Effector CD4-positive, alpha-beta T cell (primary cell): Measurements from ENCODE around the gene OPHN1.
"Not testable (repeated sequence)": the region's sequence is repeated elsewhere in the genome, so short reads cannot be mapped to it uniquely, and the experiment has no call there.

Experiments
- DNase-seq: peaks from one replicate; pipeline ENCODE4 v3.0.0-alpha.2; 2020

Gene OPHN1

DNA sequence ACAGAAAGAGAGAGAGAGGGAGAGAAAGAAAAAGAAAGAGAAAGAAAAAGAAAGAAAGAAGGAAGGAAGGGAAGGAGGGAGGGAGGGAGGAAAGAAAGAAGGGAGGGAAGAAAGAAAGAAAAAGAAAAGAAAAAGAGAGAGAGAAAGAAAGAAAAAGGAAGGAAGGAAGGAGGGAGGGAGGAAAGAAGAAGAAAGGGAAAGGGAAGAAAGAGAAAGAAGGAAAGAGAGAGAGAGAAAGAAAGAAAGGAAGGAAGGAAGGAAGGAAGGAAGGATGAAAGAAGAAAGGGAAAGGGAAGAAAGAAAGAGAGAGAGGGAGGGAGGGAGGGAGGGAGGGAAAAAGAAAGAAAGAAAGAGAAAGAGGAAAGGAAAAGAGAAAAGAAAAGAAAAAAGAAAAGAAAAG, 10.8 kb downstream of the OPHN1 start:
- no peak for DNase-seq

DNA sequence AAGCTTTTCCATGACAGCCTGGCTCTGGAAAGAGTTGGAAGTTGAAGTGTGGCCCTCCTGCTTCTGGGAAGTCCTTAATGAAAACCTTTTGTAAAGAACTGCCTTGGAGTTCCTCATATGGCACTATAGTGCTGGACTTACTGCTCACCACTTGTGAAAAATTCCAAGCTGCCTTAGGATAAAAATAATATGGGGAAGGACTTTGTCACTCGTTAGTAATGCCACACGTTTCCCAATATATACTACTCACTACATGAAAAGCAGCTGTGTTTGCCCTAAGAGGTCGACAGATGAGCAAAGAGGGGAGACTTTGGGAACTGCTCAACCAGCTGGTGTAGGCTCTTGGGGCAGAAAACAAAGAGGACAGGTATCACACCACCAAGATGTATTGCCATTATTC, 11.7 kb downstream of the OPHN1 start:
- DNase-seq: no peak

DNA sequence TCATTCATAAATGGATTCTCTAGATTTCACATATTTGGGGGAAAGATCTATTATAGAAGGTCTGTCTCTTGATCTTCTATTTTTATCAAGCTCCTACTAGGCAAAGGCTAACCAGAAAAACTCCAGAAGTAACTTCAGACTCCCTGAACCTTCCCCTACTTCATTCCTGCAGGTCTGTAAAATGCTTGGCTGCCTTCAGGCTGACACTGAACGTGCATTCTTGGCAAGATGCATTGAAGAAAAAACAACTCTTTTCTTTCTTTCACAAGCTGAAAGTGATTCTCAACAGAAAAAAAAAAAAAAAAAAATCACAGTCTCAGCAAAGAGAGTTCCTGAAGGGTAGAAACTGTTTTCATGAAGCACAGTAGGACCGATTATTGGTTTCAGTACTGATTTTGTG, 12.7 kb downstream of the OPHN1 start:
- DNase-seq: no peak

DNA sequence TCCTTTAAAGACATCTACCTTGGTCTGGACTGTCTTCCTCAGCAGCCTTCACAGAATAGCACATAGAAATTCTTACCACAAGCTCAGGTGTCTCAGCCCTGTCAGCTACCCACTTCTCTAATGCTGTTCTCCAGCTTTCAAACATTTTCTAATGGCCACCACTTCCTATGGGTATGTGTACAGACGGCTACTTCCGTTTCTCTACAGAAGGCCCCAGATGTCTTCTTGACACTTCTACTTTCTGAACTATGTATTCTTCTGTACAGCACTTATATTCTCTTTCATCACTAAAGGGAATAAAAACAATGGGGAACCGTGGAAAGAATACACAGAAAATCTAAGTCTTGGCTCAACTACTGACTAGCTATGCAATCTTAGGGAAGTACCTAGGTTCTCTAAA, 13.3 kb downstream of the OPHN1 start:
- no peak for DNase-seq

DNA sequence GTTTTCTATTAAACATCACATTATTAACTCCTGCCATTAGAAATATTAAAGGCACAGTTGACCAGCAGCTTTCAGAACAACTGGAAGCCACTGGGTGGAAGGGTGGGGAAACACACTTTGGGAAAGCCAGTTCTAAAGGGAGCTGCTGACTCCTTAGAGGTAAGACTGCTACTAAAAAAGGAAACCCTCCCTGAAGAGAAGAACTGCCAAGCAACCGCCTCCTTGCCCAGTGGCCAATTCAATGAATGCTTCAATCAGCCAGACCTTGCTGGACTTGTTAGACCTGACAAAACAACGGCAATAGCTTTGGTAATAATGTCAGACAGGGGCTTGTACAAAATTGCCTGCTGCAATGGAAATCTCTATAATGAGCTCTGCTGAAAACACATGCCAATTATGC, 15.6 kb downstream of the OPHN1 start:
- DNase-seq: no peak

DNA sequence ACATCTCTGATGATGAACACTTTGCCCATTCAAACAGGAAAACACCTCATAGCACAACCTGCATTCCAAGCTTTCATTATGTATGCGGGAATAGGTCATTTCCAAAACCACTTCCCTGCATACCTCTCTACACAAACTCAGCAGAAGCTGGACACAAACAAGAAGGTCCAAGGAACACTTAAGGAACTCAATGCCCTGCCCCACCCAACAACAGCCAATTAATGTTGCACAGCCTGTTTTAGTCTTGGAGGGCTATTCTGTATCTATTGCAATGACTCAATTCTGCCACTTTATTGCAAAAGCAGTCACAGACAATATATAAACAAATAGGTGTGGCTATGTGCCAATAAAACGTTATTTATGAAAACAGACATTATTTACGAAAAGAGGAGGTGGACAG, 16.7 kb downstream of the OPHN1 start:
- no peak for DNase-seq

DNA sequence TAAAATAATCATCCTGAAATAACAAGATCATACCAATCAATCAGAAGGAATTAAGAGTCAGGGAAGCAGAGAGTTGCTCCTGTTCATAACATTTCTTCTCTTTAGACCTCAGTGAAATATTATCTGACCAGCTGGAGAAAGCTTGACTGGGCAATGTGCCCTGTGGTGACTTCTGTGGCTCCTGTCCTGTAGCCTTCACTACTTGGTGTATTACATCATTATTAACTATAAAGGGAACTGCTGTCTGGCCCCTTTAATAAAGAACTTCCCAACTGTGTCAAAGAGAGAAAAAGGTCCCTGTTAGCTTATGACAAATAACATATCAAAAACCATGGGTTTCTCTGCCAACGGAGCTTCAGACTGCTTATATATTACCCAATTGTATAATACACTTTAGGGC, 18.0 kb downstream of the OPHN1 start:
- DNase-seq: no peak

DNA sequence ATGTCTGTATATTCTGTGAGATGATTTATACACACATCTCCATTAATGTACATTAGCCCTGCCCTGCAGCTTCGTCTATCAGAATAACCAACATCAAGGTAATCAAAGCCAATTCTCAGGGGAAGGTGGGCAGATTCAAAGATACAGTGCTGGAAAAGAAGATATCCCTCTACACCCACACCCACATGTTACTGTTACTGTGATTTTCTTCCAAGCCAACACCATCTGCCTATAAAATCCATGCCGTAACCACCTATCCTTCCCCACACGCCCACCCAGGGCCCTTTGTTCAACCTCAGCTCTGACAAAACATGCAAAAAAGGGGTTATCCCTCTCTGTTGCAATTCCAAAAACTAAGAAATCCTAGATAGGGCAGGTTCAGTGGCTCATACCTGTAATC, 20.0 kb downstream of the OPHN1 start:
- no peak for DNase-seq

DNA sequence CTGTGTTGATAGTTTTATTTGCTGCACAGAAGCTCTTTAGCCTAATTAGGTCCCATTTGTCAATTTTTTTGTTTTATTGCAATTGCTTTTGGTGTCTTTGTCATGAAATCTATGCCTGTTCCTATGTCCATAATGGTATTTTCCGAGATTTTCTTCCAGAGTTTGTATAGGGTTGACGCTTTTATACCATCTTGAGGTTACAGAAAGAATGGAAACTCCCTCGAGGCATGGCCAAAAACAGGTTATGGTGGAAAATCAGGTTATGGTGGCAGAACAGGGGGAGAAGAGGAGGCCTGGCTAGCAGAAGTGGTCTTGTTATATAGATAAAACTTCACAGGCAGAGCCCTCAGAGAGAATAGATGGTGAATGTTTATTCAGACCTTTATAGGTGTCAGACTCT, 21.6 kb downstream of the OPHN1 start:
- DNase-seq: no peak

DNA sequence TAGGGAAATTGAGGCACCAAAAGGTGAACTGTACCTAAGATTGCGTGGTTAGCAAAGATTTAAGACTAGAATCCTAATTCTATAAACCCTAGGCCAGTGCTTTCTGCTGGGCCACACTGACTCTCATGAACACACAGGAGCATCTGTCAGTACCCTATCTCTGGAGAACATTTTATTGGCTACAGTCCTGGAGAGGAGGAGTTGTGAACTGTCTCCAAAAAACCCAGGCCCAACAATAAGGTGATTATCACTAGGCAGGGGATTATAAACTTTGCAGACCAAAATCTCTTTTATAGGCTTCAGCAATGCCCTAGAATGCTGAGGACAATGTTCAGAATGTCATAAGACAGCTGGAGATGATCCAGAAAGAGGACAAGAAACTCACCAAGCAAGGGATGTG, 24.1 kb downstream of the OPHN1 start:
- DNase-seq: no peak

DNA sequence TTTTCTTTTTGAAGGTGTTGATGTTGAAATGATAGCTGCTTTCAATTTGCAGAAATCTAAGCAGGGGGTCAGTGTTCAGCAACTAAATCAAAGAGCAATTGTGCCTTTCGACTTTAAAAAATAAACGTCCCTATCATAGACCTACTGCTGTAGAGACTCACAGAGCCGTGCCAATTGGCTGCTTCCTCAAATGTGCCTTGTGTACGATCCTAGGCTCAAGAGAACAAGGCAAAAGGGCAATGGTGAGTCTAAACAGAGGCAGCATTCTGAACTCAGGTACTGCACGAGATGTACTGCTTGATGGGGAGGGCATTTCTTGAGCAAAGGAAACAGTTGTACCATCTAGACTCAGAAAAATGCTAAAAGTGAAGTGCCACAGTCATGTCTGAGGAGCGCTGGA, 29.8 kb downstream of the OPHN1 start:
- no peak for DNase-seq

DNA sequence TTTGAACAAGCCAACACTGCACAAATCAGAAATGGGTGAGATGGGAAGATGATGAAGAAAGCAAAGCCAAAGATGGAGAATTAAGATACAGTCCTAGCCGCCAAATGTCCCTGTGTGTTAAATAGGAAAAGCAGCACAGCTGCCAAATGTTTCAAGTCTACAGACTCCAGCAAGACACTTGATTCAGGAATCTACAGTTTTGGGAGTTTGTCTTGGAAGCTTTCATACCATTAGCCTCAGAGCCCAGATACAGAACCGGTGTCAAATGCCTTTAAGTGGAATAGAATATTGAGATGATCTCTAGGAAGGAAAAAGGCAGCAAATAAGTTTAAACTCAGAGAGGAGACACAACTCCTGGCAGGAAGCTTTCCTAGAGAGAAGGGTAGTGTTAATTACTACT, 30.3 kb downstream of the OPHN1 start:
- DNase-seq: no peak

DNA sequence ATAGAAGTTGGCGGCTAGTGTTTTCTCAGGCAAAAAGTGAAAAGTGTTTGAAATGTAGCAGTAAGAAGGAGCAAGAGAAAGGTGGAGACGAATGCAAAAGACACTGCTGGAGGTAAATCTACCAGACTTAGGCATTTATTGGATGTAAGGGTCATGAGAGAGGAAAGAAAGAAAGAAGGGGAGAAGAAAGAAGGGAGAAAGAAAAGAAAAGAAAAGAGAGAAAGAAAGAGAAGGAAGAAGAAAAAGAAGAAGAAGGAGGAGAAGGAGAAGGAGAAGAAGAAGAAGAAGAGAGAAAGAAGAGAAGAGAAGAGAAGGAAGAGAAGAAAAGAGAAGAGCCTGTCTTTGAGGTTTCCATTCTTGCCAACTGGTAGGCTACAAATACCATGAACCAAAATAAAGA, 31.2 kb downstream of the OPHN1 start:
- DNase-seq: no peak

DNA sequence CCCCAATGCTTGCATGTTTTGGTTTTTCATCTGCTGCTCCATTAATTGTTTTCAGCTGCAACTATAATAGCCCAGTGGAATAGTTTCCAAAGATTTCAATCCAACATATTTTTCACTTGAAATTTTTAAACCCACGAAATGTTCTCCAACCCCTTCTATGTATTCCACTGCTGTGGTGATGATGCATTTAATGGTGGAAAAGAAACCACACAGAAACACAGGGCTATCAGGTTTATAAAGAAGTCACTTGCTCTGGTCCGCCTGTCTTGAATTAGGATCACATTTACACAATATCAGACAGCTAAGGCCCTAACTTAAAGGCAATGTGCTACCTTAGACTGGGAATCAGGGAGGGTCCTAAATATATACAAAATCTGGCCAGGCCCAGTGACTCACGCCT, 35.0 kb downstream of the OPHN1 start:
- no peak for DNase-seq

DNA sequence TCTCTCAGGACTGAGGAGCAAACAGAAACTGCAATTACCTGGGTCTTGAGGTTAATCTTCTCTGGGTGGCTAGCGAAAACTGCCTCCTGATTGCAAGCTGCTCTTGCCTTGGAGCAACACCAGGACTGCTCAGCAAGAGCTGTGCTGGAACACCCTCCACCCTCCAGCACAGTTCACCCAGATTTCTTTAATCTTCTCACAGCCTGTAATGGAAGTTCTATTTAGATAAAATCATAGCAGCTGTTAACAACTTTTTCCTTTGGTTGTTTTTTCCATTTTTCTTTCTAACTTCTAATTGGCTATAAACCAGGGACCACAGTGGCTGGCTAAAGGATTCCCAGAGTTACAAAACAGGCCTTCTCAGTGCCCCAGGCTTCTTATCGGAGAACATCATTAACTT, 36.3 kb downstream of the OPHN1 start:
- no peak for DNase-seq

DNA sequence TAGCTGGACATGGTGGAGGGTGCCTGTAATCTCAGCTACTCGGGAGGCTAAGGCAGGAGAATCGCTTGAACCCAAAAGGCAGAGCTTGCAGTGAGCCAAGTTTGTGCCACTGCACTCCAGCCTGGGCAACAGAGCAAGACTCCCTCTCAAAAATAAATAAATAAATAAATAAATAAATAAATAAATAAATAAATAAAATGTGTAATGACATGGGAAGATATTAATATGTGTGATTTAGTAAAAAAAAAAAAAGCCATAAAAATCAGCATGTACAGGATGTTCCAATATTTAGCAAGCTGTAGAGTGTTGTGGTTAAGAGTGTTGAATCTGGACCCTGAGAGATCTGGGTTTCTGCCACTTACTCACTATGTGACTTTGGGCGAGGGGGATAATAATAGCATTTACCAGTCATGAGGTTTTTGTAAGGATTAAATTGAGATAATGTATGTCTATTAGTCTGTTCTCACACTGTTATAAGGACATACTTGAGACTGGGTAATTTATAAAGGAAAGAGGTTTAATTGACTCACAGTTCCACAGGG, 43.8 kb downstream of the OPHN1 start:
- DNase-seq: not testable (repeated sequence)

DNA sequence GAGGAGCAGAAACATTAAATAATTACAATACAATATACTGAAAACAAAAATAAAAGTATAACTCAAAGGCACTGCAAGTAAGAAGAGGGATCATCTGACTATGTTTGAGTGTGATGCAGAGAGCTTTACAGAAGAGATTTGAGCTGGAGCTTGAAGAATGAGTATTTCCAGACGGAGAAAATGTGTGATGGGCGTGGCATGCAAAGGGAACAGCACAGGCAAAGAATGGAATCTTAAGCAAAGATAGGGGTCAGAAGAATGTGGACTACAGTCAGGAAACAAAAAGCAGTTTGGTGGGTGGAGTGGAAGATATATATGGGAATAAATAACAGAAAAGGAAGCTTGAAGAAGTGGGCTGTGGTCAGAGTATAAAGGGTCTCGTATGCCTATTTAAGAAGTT, 45.5 kb downstream of the OPHN1 start:
- no peak for DNase-seq

DNA sequence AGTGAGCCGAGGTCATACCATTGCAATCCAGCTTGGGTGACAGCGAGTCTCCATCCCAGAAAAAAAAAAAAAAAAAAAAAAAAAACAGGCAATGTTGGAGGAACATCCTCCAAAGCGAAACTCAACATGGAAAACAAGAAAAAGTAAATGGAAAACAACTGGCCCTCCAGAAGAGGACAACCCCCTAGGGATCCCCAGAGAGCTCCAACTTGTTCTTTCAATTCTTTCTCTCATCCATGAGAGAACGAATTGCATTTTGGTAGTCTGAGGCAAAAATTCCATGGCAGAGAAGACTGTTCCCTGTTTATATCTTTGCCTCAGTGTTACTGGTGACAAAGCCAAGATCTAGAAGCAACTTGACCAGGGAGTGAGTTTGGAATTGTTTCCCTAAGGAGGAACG, 49.8 kb downstream of the OPHN1 start:
- DNase-seq: no peak

DNA sequence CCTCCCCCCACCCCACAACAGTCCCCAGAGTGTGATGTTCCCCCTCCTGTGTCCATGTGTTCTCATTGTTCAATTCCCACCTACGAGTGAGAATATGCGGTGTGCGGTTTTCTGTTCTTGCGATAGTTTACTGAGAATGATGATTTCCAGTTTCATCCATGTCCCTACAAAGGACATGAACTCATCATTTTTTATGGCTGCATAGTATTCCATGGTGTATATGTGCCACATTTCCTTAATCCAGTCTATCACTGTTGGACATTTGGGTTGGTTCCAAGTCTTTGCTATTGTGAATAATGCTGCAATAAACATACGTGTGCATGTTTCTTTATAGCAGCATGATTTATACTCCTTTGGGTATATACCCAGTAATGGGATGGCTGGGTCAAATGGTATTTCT, 55.7 kb downstream of the OPHN1 start:
- not testable (repeated sequence) for DNase-seq

DNA sequence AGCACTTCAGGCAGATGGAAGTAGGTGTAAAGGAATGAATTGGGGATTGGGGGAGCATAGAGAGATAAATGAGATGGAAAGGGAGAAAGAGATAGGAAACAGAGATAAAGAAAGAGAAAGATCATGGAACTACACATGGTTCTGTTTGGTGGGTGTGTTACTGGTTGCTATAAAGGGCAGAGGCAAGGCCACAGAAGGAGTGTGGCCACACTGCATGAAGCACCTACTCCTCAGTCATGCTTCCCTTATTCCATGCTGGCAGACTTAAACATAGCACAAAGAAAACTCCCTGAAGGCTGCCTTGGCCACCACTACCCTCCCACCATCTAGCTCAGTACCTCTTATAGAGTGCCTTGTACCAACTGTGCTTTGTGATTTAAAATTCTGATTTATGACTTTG, 56.9 kb downstream of the OPHN1 start:
- no peak for DNase-seq

DNA sequence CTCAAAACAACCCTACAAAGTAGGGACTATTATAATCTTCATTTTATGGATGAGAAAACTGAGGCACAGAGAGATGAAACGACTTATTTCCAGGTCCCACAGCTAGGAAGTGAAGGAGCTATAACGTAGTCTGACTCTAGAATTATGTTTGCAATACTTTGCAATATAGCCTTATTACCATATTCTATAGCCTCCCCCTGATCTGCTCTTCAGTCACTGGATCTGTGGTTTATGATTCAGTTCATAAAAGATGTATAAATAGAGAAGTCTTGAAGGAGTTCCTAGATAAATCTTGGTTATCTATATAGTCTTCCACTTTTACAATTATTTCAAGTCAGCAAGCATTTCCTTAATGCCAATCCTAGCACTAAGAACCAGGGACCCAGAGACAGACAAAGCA, 57.5 kb downstream of the OPHN1 start:
- no peak for DNase-seq

DNA sequence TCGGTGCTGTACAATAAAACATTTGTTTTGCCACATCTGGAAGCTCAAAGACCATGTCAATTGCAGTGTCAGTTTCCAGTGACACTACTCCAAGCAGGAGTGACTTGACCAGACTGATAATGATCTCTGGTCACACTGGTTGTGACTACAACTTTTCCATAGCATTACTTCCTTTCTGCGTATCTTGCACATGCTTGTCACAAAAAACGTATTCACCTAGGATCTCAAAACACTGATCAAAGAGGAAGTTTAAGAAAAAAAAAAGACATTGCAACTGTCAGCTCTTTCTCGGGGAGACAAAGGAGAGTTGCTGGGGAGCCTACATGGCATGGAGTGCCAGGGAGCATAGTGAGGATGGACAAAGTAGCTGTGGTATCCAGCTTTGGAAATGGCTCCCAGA, 60.6 kb downstream of the OPHN1 start:
- DNase-seq: no peak

DNA sequence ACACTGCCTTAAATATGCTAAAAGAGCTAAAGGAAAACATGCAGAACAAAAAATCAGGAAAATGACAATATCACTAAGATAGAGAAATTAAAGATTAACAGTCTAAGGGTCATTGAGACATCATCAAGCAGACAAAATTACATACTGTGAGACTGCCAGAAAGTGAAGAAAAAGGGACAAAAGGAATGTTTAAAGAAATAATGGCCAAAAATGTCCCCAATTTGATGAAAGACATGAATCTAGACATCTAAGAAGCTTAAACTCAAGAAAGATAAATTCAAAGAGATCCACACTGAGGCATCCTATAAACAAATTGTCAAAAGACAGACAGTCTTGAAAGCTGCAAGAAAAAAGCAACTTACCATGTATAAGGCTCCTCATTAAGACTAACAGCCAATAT, 63.7 kb downstream of the OPHN1 start:
- DNase-seq: no peak

DNA sequence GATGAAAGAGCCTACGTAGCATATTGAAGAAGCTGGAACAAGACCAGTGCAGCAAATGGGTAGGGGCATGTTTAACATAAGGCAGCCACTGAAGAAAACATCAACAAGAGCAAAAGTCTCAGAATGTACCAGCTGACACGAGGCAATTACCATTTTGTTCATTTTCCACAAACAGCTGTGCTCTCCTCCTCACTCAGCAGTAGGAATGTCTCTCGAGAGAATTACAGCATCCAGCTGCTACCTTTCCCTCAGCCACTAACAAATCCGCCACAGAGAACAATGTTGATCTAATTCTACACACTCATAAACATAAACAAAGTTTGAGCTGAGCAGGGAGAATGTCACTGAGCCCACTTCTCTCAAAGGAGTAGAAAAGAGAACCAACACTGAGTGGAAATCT, 68.0 kb downstream of the OPHN1 start:
- no peak for DNase-seq

DNA sequence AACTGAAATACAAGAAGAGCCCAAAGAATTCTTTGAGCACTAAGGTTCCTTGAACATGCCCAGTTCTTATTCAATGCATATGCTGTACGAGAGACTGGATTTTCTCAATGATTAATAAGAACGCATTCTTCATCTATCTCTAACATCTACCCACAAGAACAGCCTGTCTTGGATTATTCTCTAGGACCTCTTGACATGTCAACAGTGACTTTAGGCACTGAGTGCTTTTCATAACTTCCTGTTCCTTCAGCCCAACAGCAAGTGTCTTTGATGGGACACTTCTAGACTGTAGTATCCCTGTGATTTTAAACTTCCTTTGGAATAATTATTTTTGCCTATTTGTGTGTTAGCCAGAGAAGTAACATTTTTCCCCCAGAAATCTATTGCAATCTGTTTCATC, 69.3 kb downstream of the OPHN1 start:
- DNase-seq: no peak

DNA sequence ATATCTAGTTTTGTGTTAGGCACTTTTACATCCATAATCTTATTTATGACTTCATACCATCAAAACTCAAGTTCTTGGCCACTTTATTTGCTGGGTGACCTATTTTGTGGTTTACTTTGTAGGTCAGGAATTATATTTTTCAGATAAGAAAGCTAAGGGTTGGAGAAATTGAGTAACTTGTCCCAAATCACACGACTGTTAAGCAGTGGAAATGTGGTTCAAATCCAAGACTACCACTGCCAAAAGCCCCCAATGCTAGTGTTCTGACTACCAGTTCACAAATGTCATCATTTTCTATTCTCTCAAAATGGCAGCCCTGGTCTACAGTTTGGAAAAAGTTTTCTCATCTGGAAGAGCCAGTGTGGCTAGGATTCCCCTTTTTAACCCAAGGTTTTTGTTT, 74.6 kb downstream of the OPHN1 start:
- DNase-seq: no peak
